GM19025 (cell line): ENCODE data around the gene SCNN1A.

Experiments
- ATAC-seq: cut with Tn5 transposase; IDR thresholded peaks from one replicate; pipeline ENCODE4 v1.9.1; 2021; ENCODE audit warnings: mild to moderate bottlenecking, low read depth, moderate library complexity; ENCODE audit not compliant: unreplicated experiment

SCNN1A gene

DNA sequence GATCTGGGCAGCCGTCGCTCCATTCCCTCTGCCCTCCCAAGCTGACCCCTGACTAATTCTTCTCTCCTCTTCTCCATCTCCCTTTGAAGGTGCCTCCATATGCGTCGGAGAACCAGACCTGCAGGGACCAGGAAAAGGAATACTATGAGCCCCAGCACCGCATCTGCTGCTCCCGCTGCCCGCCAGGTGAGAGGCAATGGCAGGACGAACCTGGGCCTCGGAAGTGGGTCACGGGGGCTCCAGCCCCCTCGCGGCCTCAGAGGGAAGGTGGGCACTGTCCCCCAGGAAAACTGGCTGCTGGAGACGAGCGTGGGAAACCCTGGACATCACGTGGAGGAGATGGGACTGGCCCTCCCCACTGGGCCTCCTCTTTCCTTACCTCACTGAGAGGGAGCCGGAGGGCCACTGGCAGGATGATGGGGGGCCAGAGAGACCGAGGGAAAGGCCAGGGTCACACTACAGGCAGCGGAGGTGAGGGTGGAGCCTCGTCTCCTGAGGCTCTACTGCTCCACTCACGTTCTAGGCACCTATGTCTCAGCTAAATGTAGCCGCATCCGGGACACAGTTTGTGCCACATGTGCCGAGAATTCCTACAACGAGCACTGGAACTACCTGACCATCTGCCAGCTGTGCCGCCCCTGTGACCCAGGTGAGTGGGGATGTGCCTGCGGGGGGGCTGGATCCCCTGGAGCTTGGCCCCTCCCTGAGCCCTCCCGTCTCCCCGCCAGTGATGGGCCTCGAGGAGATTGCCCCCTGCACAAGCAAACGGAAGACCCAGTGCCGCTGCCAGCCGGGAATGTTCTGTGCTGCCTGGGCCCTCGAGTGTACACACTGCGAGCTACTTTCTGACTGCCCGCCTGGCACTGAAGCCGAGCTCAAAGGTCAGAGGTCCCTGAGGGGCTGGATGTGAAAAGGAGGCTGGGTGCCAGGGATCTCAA is 9.4 kb upstream of the SCNN1A start:
- ATAC-seq = no peak

DNA sequence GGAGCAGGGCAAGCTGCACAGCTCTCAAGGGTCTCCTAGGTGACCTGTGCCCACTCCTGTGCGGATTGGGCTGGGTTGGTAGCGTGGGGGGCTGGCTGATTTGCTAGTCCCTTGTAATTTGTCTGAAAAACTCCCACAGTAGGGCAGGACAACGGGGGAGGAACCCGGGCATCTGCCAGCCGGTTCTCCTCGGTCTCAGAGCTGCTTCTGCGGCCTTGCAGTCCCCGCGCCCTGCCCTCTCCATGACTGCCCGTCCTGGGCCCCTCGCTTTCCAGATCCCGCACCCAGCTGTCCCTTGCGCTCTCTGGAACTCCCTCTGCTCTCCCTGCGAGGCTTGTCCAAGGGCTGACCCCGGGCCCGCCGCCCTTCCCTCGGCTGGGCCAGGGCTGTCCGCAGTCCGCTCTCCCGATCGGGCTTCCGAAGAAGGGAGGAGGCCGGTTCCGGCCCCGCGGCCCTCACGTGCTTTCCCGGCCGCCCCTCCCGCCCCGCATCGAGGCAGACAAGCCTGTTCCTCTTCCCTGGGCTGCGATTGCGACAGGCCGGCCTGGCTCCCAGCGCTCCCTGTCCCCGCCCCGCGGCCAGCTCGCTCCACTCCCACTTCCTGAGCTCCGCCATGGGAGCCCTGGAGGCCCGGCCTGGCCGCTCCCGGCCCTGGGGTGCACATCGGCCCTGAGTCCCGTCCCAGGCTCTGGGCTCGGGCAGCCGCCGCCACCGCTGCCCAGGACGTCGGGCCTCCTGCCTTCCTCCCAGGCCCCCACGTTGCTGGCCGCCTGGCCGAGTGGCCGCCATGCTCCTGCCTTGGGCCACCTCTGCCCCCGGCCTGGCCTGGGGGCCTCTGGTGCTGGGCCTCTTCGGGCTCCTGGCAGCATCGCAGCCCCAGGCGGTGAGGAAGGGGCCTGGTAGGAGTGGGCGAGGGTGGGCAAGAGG is 8.5 kb upstream of the SCNN1A start, which contains the start of gene LTBR:
LTBR (plus strand) TSS at position 591 of the 927 bp plus-strand sequence; CDS start at position 788, 197 bp downstream.
- ATAC-seq = no peak

DNA sequence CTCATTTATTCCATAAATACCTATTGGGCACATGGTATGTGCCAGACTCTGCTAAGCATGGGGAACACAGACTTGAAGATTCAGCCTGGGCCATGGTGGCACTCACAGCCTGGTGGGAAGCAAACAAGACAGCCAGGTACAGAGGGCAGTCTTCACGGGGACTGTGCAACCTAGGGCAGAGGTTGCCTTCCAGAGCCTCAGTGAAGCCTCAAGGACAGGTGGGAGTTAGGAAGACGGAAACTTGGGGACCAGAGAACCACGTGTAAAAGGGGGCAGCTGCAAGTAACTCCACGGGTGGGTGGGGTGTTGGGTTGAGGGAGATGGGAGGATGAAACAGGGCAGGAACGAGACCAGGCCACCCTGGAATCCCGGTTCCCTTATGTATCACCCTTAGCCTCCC is 7.6 kb upstream of the SCNN1A start:
- no peak for ATAC-seq

DNA sequence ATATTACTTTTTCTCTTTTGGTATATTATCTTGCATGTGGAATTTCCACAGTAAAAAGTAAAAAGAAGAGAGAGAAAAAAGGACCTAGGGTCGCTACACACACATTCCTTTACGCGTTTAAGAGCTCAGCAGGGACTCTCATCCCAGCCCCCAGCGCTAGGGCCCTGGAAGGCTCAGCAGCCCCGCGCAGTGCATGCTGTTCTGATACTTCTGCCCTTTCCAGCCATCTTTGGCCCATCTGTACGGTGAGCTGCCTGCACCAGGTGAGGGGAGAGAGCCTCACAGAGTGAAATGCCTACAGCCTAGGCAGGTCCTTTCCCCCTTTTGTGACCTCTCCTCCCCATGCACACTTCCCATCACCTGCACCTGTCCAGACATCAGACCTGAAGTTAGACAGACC is 7.0 kb upstream of the SCNN1A start:
- no peak for ATAC-seq

DNA sequence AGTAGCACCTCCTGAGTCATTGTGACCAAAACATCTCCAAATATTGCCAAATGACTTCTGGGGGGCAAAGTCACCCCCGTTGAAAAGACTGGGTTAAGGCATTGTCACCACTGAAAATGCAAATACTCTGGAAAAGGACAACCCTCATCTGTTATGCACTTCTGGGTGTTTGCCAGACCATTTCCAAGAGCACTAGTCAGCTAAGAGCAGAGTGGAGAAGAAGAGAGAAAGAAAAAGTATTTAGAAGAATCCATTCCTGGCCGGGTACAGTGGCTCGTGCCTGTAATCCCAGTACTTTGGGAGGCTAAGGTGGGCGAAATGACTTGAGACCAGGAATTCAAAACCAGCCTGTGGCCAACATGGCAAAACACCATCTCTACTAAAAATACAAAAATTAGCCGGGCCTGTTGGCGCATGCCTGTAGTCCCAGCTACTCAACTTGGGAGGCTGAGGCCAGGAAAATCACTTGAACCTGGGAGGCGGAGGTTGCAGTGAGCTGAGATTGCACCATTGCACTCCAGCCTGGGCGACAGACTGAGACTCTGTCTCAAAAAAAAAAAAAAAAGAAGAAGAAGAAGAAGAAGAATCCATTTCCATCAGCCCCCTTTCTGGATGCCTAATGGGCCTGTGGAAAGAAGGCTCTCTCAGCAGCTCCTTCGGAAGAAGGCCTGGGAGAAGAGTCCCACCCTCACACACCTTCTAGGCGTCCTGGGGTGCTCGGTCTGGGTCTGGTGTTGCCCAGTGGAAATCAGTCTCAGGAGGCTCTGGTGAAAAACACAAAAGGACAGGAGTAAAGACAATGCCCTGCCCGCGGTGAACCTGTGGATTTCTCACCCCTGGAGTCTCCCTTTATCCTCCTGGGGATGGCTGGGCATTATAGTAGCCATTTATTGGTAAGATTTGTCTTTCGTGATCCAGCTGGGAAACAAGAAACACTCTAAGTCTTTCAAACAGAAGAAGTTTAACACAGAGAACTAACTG is 5.1 kb upstream of the SCNN1A start:
- ATAC-seq = no peak

DNA sequence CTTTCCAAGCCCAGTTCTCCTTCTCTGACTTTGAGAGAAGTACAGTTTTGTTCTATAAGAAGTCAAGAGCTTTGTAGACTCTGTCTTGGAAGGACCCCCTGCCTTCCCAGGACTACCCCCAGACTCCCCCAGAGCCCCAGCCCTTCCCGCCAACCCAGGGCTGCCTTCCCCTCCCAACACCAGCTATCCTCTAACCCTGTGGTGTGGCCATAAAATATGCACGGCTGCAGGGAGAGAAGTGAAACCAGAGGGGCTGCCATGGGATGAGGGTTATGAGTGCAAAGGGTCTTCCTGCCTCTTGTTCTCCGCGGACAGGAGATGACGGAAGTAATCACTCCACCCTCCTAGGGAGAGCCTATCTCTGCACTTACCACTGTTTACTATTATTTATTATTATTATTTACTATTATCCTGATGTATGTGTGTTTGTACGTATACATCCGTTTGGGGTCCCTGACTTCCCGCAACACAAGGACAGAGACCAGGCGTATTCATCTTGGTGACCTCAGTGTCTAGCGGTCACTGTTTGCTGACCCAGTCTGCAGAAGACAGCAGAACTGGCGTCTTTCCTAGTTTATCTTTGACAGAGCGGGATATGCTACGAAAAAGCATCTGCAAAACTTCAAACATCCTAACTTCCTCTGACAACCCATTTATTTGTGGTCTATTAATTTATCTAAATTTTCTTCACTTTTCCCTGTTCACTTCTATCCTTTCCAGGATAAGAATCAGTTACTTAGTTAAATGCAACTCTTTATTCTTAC is 3.5 kb upstream of the SCNN1A start:
- no peak for ATAC-seq

DNA sequence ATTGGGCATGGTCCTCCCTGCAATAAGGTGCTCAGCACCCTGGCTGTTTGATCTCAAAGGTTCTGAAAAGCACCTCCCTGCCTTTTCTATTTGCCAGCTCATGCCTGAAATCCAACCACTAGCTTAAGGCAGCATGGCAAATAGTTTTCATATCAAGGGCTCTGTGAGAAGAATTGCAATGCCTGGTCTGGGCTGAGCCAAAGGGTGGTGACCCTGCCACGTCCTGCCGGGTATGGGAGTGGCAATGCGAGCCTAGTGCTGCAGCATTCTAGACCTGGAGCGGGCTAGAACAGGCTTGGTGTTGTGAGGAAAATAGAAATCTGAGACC is 2.3 kb upstream of the SCNN1A start:
- ATAC-seq = no peak

DNA sequence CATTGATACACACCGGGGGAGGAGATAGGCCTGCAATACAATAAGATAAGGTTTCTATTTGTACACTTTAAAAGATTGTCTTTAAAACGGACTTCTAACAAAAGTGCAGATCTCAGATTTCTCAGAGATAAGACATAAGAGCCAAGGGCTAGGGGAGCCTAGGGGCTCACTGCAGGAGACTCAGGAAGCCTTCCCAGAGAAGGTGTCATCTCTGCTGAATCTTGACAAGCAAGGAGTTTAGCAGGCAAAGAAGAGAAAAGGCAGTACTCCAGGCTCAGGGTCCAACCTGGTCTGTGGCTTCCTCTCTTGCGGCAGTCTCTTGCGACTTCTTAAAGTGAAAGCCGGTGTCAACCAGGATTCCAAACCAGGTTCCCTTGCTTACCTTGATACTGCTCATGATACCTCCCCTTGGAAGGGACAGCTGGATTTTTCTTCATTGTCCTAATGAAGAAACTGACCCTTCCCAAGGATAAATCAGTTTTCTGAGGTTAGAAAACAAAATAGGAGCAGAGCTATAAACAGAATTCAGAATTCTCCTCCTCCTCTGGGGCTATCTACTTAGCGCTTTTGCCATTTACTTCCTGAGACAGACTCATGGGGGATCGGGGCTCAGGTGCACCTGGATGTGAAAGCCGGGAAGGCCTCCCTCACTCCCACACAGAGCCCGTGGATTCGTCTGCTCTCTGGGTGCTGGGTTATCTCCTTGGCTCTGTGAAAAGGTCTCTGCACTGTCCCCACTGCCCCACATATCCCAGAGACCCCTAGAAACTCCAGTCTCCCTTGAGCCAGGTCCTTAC is 1.7 kb upstream of the SCNN1A start:
- ATAC-seq = no peak

DNA sequence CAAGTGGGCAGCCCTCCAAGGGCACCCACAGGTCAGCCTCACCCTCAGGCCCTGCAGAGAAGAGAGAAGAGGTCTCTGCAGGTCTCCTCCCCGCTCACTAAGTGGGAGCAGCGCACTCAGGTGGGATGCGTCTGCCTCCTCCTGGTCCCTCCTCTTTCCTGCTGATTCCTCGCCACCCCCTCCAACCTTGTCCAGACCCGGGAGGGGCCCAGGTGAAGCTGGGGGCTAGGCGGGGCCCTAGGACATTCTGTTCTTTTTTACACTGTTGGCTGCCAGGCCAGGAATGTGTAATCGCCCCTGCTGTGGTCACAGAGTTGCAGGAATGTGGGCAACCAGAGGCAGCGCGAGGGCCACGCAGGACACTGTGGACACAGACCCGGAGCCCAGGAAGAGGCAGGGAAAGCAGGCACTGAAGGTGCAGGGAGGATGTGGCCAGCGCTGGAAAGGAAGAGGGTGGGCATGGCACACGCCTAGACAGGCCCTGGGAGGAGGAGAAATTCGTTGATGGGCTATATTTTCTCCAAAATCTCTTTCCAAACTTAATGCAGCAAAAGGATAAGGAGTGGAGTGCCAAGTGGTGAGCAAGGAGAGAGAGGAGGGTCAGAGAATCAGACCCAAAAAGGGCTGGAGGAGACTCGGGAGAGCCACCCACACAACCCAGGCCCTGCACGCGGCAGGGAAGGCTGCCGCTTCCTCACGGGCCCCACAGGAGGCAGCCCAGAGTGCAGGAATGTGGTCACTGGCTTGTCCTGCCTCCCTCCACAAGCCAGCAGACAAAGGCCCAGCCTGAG is 911 bp upstream of the SCNN1A start:
- ATAC-seq = no peak

DNA sequence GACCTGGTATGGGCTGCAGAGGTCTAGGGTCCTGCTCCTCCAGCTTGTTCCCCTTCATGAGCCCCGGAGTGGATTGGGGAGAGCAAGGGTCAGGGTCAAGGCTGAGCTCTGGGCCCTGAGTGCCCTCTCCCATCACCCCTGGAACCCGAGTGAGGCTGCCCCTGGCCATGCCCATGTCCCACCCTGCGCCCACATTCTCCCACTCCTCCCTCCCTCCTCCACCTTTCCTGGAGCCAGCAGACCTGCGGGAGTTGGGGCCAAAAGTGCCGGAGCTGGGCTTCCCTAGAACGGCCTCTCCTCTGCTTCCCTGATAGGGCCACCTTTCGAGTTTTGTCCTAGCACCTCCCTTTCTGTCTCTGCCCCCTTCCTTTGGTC is 590 bp downstream of the SCNN1A start:
- ATAC-seq = no peak

DNA sequence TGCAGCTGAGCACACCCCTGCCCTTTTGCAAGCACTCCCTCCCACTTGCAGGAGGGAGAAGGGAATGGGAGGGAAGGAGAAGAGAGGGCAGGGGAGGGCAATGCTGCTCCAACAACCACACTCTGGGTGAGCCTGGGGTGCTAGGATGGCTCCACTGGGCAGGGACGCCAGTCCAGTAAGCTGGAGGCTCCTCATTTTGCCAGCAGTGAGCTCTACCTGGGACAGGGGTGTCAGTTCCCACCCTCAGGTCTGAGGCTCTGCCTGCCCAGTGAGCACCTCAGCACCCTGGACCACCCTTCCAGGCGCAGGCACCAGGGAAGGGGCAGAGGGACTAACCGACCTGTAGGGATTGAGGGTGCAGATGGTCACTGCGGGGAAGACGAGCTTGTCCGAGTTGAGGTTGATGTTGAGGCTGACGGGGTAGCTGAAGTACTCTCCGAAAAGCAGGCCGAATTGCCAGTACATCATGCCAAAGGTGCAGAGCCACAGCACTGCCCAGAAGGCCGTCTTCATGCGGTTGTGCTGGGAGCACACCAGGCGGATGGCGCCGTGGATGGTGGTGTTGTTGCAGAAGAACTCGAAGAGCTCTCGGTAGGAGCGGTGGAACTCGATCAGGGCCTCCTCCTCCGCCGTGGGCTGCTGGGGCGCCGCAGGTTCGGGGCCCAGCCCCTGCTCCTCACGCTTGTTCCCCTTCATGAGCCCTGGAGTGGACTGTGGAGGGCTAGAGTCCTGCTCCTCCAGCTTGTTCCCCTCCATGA is 1.2 kb downstream of the SCNN1A start:
- no peak for ATAC-seq

DNA sequence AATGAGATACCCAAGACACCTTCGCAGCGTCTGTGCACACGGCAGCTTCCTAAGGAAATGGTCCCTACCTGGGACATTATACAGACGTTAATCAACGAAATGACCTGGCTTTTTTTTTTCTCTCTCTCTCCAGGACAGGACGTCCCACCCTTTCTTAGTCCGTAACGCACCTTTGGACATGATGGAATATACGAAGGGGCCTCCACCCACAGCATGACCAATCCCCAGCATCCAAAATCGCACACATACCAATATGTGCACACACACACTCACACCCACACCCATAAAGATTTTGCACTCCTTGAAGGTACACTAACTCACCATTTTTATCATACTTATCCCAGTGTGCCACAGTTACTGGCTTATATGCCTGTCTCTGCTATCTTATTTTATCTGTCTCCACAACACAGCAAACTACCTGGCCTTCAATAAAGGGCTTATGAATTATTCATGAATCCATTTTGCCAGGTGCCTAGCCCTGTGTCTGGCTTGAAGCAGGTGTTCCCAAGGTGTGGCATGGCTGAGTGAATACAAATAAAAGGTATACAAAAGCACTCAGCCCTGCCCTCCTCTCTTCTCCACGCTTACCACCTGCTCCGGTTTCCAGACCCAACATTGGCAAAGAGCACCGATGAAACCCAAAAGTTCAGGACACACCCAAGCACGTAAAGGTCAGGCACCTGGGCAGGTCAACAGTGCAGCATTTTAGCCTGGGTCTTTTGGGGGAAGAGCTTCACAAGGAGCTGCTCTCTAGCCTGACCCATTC is 2.2 kb downstream of the SCNN1A start:
- no peak for ATAC-seq

DNA sequence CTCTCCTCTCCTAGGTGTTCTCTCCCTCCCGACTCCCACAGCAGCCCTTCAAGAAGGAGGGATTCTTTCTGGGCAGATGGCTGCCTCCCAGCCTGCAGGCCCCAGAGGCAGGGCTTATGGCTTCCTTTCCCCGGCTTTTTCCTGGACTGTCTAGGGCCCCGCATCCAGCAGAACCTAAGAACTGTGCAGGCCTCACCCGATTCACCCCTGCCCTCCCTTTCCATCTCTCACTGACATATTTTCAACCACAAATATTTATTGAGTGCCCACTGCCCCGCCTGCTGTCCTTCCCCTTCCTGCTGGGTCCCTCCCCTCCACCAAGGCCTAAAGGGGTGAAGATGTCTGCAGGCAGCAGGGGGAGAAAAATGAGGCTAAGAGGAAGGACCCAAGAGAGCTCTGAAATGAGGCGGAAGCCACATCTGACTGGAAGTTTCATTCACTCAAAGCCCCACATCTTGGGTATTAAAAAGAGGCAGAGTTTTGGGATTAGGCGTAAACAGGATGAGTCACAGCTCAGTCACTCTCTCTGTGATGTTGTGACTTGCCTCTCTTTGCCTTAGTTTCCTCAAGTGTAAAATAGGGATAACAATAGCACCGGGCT is 2.9 kb downstream of the SCNN1A start:
- ATAC-seq = no peak

DNA sequence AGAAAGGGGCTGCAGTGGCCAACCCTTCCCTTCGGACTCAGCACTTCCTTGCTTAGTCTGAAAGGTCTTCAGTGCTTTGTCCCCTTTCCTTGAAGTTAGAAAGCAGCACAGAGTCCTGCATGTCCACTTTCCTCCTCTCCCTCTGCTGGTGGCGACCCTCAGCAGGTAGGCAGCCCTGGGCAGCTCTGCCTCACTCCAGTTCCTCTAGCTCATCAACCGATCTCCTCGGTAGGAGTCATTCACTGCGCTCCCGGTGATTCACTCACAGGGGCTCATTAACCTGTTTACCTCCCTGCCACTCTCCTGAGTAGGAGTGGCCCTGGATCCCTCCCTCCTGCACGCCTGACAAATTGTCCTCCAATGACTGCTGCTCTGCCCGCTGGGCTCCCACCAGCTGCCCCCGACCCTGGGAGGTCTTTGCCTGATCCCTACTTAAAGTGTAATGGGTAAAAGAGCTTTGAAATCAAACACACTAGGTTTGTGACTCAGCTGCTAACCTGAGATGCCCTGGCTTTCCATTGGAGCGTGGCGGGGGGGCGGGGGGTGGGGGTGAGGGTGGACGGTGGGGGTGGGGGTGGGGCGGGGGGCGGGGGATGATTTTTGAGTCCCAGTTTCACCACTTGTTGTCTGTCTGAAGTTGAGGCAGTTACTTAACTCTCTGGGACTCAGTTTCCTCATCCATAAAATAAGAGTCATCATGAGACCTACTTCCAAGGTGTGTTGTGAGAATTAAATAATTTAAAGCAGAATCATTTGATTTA is 4.2 kb downstream of the SCNN1A start:
- ATAC-seq = no peak

DNA sequence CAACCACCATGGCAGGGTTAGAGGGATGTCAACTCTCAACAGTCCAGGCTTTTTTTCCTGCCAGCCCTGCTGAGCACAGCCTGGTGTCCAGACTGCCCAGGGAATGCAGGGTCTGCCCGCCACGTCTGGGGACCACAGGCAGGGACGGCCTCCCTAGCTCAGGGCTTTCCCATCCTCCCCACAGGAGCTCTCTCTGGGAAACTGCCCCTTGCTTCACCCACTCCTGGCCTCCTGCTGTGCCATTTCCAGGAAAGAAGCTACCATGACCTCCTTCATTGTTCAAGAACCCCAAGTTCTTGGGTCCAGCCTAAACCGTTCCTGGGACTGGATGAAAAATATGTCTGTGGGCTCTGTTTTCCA is 4.8 kb downstream of the SCNN1A start:
- ATAC-seq = no peak
